GM19372 (cell line): ENCODE data around the gene MMD.
"Not testable (repeated sequence)": the region's sequence is repeated elsewhere in the genome, so short reads cannot be mapped to it uniquely, and the experiment has no call there.

Source experiments
- ATAC-seq: cut with Tn5 transposase; IDR thresholded peaks from one replicate; pipeline ENCODE4 v1.9.1; 2021; ENCODE audit warnings: mild to moderate bottlenecking, low read depth, moderate library complexity; ENCODE audit not compliant: unreplicated experiment

Gene MMD

DNA sequence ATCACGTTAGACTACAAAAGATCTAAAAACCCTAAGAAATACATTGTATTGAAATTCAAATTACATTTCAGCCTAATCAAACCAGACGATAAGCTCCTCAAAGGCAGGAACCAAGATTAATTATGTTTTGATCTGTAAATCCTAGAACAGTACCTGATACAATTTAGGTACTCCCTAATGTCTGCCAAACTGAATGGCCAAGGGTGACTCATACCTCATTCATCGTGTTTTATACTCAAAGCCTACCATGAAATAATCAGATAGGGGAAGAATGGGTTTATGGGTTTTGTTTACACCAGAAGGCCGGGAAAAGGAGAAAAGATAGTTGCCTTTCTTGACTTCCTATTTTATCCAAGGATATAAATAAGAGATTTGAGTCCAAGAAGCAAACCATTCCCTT is 19.3 kb downstream of the MMD start:
- no peak for ATAC-seq

GRCh38 chr17:55398689-55399088 is 22.9 kb downstream of the MMD start:
- no peak for ATAC-seq

GRCh38 chr17:55395803-55396505 is 25.7 kb downstream of the MMD start:
- no peak for ATAC-seq

- ATAC-seq = no peak
These were observed 27.1 kb downstream of the MMD start for GRCh38 chr17:55394357-55395021.

GRCh38 chr17:55391764-55392467 is 29.7 kb downstream of the MMD start:
- no peak for ATAC-seq

DNA sequence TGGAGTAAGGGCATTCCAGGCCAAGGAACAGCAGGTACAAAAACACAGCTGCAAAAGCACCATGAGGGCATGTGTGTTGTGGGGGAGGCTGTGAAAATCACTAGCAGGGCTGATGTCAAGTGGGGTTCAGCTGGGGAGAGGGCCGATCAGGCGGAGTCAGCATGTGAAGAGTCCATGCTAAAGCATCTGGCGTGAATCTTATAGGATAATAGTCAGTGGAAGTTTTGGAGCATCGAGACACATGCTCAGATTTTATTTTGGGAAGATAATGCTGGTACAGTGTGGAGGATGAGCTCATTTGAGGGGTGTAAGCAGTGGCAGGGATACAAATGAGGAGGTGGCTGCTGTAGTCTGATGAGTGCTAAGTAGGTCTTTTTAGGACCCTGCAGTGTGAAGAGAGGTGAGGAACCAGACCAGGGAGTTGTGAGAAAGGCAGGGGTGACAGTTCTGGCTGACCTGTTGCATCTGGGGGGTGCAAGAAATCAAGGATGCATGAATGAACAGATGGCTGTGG is 30.3 kb downstream of the MMD start:
- ATAC-seq = no peak

DNA sequence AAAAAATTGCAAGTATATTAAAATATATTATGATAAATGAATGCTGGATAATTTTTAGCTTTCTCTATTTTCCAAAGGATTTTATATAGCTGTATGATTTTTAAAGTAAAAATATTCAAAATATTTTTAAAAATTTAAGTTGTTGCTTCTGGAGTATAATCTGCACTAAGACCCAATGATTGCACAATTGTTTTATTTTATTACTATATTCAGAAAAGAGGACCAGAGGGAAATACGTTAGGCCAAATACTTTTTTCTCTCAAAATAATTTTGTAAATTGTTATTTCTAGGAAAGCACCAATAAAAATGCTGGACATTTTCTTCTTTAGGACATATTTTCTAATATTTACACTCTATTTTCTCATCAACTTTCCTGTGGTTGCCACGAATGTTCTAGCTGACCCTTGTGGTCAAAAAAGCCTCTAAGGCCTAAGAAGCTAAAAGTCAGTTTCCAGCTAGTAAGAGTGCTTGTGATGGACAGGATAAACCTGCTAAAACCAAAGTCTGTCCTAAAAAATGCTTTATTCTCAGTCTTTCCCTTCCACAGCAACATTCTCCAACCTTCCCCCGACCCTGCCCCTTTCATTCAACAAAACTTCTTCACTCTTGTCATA is 31.2 kb downstream of the MMD start:
- no peak for ATAC-seq

- ATAC-seq = not testable (repeated sequence)
These were observed 31.9 kb downstream of the MMD start for GRCh38 chr17:55389715-55390114.

- no peak for ATAC-seq
These were observed 32.8 kb downstream of the MMD start for GRCh38 chr17:55388842-55389241.

- ATAC-seq = no peak
These were observed 34.8 kb downstream of the MMD start for GRCh38 chr17:55386796-55387332.

DNA sequence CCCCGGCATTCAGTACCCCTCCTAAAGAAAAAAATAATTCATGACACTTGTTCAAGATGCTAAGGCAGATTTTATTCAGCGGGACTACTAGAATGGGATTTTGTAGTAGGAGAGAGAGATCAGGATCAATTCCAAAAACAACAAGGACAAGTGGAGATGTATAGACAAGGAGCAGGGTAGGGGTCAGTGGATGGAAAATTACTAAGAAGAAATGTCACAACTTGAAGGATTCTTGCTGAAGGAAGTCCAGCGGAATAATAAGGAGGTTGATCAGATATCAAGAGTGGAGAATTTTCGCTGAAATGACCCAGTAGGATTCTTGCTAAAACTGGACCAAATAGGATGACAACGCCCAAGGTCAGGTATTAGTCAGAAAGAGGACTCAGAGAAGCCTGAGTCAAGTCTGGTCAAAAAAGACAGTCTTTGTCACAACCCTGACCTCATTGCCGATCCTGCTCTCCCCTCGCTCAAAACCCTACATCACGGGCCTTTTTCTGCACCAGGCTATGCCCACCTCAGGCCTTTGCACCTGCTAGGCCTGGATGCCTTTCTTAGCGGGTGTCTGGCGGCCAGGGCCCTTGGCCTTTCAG is 36.9 kb downstream of the MMD start:
- no peak for ATAC-seq

GRCh38 chr17:55383771-55384642 is 37.6 kb downstream of the MMD start:
- ATAC-seq = no peak

DNA sequence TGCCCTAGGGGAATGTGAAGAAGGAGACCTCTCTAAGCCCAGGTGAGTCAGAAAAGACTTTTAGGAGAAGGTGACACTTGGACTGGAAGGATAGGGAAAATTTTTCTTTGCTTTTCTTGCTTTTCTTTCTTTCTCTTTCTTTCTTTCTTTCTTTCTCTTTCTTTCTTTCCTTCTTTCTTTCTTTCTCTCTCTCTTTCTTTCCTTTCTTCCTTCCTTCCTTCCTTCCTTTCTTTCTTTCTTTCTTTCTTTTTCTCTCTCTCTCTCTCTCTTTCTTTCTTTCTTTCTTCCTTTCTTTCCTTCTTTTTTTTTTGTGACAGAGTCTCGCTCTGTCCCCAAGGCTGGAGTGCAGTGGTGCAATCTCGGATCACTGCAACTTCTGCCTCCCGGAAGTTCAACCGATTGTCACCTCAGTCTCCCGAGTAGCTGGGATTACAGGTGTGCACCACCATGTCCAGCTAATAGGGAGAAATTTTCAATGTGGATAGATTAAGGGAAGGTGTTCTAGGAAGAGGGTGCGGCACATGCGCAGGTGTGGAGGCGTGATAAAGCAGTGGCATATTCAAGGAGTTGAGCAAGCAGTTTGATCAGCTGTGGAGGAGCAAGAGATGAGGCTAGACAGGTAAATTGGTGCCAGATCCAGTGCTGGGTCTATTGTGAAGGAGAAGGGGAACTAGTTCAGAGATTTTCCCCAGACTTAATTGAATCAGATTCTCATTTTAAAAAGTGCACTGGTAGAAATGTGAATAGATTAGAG is 40.4 kb downstream of the MMD start:
- no peak for ATAC-seq

- ATAC-seq = no peak
These were observed 43.9 kb downstream of the MMD start for GRCh38 chr17:55377671-55378275.

DNA sequence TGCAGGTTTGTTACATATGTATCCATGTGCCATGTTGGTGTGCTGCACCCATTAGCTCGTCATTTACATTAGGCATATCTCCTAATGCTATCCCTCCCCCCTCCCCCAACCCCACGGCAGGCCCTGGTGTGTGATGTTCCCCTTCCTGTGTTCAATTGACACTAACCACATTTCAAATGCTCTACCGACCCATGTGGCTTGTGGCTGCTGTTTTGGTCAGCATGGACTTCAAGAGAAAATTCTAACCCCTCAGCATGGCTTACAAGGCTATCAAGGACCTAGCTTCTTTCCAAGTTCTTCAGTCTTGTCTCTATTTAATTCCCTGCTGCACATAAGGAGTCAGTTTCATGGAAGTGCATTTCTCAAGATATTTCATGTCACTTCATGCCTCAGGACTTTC is 52.9 kb downstream of the MMD start:
- no peak for ATAC-seq

GRCh38 chr17:55366020-55366481 is 55.6 kb downstream of the MMD start:
- no peak for ATAC-seq

GRCh38 chr17:55363033-55363432 is 58.6 kb downstream of the MMD start:
- no peak for ATAC-seq

GRCh38 chr17:55360971-55361370 is 60.7 kb downstream of the MMD start:
- no peak for ATAC-seq
